Activated CD4-positive, alpha-beta T cell treated with anti-CD3 and anti-CD28 coated beads for 4 hours (primary cell): ENCODE measurements around the gene MTERF2.
A peak's percentile ranks its signal among the peaks of the same experiment; 100 is the strongest.

Experiments
- DNase-seq, 2 donors: peaks; one replicate each; pipeline ENCODE4 v3.0.0-alpha.2; 2020

MTERF2 gene

GRCh38 chr12:106986135-106986534 is 811 bp downstream of the MTERF2 start:
- DNase-seq: no peak

- DNase-seq: no peak
Observed at GRCh38 chr12:106985479-106985878, 1.5 kb downstream of the MTERF2 start.

GRCh38 chr12:106984588-106985137 is 2.3 kb downstream of the MTERF2 start:
- DNase-seq: no peak

GRCh38 chr12:106982229-106982628 is 4.7 kb downstream of the MTERF2 start:
- no peak for DNase-seq

GRCh38 chr12:106981788-106982187 is 5.2 kb downstream of the MTERF2 start:
- DNase-seq: no peak

- no peak for DNase-seq
Observed at GRCh38 chr12:106980944-106981343, 6.0 kb downstream of the MTERF2 start.

- no peak for DNase-seq
Observed at GRCh38 chr12:106978035-106978800, 8.7 kb downstream of the MTERF2 start.

- no peak for DNase-seq
Observed at GRCh38 chr12:106976668-106977067, 10.3 kb downstream of the MTERF2 start.

- DNase-seq: no peak
Observed at GRCh38 chr12:106975993-106976658, 10.8 kb downstream of the MTERF2 start.

- DNase-seq: no peak
Observed at GRCh38 chr12:106975098-106975497, 11.8 kb downstream of the MTERF2 start.

- DNase-seq: no peak
Observed at GRCh38 chr12:106974511-106974910, 12.4 kb downstream of the MTERF2 start.

GRCh38 chr12:106973545-106973944 is 13.4 kb downstream of the MTERF2 start:
- DNase-seq: no peak

GRCh38 chr12:106971065-106971464 is 15.9 kb downstream of the MTERF2 start:
- DNase-seq: no peak

- no peak for DNase-seq
Observed at GRCh38 chr12:106964526-106964925, 22.4 kb downstream of the MTERF2 start.

GRCh38 chr12:106962286-106962685 is 24.7 kb downstream of the MTERF2 start:
- no peak for DNase-seq

- DNase-seq: no peak
Observed at GRCh38 chr12:106960443-106960842, 26.5 kb downstream of the MTERF2 start.

- DNase-seq: no peak
Observed at GRCh38 chr12:106957583-106957982, 29.4 kb downstream of the MTERF2 start.

GRCh38 chr12:106956048-106956578 is 30.8 kb downstream of the MTERF2 start:
- peak; percentile 35 to 54 for DNase-seq

- peak; percentile 87 to 91 for DNase-seq
Observed at GRCh38 chr12:106955377-106956047, 31.4 kb downstream of the MTERF2 start, which contains the start of gene TMEM263. Gene TMEM263 (plus strand): TSS chr12:106955907. CDS start chr12:106967117, 11,210 bp downstream.

- DNase-seq: no peak
Observed at GRCh38 chr12:106954462-106955376, 32.2 kb downstream of the MTERF2 start.

GRCh38 chr12:106953352-106954250 is 33.3 kb downstream of the MTERF2 start:
- no peak for DNase-seq
